HG03575 (cell line): Measurements from ENCODE around the gene LUM.

Experiments
- ATAC-seq: cut with Tn5 transposase; IDR thresholded peaks from one replicate; pipeline ENCODE4 v1.9.1; 2021; ENCODE audit not compliant: unreplicated experiment, insufficient number of reproducible peaks, low FRiP score; ENCODE audit errors: extremely low read depth

The LUM gene

GRCh38 chr12:91111366-91112325 lies at the start of gene LUM:
Gene LUM (minus strand): TSS chr12:91111494. CDS start chr12:91108979, 2,515 bp downstream.
- no peak for ATAC-seq

- no peak for ATAC-seq
These were observed 49.7 kb upstream of the LUM start for GRCh38 chr12:91161009-91161408.

- ATAC-seq = no peak
These were observed 44.7 kb upstream of the LUM start for GRCh38 chr12:91155990-91156389.

GRCh38 chr12:91154131-91154530 lies 42.8 kb upstream of the LUM start:
- no peak for ATAC-seq

GRCh38 chr12:91144053-91144452 lies 32.8 kb upstream of the LUM start:
- no peak for ATAC-seq

GRCh38 chr12:91143206-91143605 lies 31.9 kb upstream of the LUM start:
- ATAC-seq = no peak

- no peak for ATAC-seq
These were observed 30.9 kb upstream of the LUM start for GRCh38 chr12:91142221-91142631.

GRCh38 chr12:91140026-91140931 lies 29.0 kb upstream of the LUM start:
- ATAC-seq = no peak

- ATAC-seq = no peak
These were observed 28.0 kb upstream of the LUM start for GRCh38 chr12:91139286-91139685.

GRCh38 chr12:91138337-91138920 lies 27.1 kb upstream of the LUM start:
- ATAC-seq = no peak

GRCh38 chr12:91133871-91134270 lies 22.6 kb upstream of the LUM start:
- ATAC-seq = no peak

GRCh38 chr12:91129662-91130362 lies 18.5 kb upstream of the LUM start:
- no peak for ATAC-seq

GRCh38 chr12:91127751-91128150 lies 16.5 kb upstream of the LUM start:
- ATAC-seq = no peak

- ATAC-seq = no peak
These were observed 16.0 kb upstream of the LUM start for GRCh38 chr12:91127306-91127705.

GRCh38 chr12:91126516-91126915 lies 15.2 kb upstream of the LUM start:
- no peak for ATAC-seq

GRCh38 chr12:91123236-91123916 lies 12.1 kb upstream of the LUM start:
- ATAC-seq = no peak

- no peak for ATAC-seq
These were observed 9.5 kb upstream of the LUM start for GRCh38 chr12:91120781-91121180.

GRCh38 chr12:91119089-91119488 lies 7.8 kb upstream of the LUM start:
- no peak for ATAC-seq
